ENCODE results near the gene CHST8.
A peak's percentile ranks its signal among the peaks of the same experiment; 100 is the strongest.

Gene CHST8

DNA sequence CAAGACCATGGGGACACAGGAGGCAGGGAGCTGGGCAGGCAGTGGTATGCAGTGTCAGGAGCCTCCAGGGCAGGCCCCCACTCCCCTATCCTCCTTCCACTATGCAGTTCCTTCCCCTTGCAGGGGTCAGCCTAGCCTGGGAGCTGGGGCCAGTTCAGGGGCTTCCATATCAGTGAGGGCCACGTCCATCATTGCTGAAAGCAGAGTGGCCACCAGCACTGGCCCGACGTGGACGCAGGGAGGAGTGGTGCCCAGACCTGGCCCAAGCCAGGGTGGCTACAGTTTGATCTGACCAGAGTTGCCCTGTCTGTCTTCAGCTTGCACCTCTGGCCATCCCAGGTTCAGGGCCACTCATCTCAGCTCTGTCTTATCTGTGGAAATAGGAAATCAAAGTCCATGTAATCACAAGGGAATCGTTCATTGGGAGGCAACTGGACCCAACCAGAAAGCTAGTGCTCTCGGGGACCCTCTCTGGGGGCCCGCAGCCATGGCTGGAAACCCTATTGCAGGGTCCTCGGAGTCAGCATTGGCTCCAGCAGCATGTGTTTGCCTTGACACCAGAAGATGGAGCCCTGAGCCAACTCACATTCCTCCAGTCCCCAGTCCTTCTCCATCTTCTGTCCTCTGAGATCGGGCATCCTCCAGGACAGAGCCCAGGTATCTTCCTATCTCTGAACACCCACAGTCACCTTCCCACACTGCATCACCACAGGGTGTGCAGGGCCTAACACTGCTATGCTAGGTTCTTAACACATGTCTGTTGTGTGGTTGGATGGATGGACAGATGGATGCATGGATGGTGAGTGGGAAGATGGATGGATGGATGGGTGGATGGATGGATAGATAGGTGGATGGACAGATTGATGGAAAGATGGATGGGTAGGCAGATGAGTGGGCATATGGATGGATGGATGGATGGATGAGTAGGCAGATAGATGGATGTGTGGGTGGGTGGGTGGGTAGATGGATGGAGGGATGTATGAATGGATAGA, 99.2 kb downstream of the CHST8 start:
- no peak for DNase-seq

DNA sequence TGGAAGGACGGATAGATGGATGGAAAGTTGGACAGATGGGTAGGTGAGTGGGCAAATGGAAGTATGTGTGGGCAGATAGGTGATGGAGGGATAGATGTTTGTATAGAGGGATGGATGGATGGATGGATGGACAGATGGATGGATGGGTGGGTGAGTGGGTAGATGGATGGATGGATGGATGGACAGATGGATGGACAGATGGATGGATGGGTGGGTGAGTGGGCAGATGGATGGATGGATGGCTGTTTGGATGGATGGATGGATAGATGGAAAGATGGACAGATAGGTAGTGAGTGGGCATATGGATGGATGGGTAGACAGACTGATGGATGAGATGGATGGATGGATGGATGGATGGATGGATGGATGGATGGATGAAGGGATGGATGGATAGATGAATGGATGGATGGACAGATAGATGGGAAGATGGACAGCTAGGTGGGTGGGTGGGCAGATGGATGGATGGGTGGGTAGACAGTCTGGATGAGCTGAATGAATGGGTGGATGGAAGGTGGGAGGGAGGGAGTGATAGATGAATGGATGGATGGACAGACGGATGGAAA, 100.1 kb downstream of the CHST8 start:
- DNase-seq = no peak

DNA sequence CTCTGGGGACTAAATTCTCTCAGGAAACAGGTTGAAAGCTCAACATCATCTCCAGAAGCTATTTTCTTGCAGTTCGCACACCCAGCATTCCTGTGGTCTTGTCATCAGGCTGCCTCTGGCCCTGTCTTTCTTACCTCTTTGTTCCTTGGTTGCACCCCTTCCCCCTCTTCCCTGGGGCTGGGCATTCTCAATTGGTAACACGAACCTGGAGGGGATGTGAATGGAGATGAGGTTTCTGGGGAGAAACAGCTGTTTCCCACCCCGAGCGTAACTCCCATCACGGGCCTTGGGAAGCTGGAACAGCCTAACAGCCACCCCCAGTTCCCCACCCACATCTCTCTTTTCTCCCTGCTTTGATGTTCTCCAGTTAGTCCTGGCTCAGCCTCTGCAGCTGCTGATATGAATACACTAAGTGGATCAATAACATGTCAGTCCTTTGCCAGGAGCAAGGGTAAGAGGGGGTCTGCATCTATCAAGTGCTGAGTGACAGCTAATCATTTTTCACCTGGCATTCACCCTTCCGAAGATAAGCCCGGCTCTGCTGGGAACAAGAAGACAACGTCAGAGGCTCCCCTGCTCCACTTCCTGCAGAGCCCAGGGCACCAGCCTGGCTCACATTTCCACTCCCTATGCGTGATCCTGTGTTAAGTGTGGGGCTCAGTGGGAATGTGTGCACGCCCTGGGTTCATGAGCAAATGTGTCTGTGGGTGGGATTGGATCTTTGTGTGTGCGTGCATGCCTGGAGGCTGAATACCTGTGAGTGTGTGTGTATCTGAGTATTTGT, 100.9 kb downstream of the CHST8 start:
- no peak for DNase-seq

DNA sequence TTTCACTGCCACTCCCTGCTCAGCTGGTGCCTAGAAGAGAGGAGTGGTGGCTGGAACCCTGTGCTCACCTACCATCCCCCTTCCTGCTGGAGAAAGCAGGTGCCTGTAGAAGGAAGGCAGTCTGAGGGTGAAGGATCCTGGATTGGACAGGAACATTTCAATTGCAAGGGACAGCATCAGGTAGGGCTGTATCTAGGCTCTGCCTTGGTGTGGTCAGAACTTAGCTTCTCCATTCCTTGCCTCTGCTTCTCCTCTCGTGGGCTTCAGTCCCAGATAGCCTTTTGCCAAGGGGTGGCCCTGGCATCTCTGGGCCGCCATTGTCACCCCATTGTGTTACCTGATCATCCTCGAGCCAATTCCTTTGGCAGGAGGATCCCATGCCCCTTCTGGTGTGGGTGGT, 101.8 kb downstream of the CHST8 start:
- no peak for DNase-seq

DNA sequence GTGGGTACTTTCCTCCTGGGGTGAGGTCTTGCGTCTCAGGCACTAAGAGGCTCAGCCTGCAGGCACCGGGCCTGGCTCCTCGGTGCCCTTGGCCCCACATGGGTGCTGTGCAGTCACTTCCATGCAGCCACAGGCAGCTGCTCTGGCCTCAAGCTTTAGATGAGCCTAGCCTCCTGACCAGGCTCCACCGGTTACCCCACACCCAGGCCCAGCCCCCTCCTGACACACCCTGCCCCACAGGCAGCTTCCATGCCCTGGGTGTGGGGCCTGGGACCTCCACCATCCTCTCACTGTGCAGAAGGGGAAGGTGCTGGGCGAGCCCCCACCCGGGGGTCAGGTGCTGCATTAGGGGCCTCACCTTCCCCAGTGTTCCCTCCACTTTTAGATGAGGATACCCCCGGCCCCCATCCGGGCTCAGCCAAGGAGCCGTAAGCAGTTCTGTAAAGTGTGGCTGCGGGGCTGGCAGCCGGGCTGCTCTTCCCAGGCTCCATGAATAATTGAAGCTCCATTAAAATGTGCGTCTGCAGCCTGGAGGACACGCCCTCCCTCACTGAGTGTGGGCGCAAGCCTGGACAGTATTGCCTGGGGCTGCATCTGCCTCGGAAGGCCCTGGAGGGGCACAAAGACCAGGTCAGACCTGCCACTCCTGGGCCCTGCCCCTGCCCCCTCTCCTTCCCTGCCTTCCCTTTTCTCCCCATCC, 102.4 kb downstream of the CHST8 start:
- no peak for DNase-seq

DNA sequence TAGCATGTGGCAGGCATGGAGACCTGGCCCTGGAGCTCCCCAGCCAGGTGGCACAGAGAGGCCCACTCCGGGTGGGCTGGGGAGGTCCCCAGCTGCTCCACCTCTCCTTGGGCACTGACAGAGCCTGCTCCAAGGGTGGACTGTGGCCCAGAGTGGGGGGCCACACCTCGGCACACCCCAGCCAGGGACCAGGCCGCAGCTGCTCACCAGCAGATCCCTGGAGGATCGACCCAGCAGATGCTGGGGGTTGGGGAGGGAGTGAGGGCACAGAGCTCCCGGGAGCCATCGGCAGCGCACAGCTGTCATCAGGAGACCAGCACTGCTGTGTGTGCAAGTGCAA, 102.9 kb downstream of the CHST8 start:
- DNase-seq = no peak

DNA sequence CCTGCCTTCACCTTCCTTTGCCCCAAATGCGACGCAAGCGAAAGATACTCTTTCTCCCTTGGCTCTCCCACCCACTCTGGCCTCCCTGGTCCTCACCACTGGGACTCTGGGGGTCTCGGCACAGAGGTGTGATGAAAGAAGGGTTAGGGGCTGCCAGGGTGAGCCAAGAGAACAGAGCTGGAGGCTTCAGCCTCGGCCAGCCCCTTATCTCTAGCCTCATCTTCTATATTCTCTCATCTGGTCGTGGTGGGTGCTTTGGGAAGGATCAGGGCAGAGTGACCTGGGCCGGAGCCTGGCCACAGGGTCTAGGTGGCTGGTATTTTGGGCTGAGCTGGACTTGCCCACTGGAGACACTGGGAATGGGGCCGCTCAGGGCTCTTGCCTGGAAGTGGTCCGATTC, 103.8 kb downstream of the CHST8 start:
- no peak for DNase-seq

DNA sequence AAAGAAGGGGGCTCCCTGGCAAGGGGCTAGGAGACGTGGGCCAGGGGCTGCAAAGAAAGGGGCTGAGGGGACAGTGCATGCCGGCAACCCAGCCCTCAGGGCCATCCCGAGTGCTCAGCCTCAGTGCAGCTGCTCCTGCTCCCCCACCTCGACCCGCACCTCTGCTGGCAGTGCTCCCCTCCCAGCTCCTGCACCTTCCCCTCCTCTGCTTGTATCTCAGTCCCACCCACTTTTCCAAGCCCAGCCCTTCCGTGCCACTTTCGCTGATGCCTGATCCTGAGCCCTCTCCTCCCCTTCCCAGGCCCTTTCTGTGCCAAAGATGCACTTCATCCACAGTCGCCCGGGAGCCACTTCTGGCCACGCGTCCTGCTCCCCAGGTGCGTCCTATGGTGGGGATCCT, 105.0 kb downstream of the CHST8 start:
- DNase-seq = no peak

DNA sequence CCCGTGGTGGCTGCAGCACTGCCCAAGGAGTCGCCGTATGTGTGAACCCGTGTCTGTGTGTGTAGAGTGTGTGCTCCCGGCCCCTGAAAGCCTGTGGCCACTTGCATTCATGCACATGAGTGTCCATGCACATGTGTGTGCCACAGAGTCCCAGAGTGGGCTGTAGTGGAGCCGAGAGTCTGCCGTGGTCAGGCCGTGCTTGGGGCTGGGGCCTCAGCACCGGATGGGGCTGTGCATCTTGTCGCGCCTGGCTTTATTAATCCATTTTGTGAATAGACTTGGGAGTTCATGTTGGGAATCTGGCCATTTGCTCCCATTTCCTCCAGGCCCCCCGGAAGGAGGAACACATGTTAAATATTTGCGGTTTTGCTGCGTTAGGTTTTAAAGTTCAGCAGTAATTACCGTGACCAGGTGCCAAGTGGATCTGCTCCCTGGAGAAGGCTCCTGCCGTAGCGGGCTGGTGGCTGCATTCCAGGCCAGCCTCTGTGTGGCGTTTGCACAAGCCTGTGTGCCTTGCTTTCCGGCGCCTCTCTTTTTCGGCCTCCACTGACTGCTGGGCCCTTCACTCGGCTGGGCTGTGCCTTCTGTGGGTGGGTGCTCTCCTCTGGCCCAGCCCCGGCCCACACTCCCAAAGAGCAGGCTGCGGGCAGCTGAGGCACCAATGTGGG, 105.7 kb downstream of the CHST8 start:
- no peak for DNase-seq

DNA sequence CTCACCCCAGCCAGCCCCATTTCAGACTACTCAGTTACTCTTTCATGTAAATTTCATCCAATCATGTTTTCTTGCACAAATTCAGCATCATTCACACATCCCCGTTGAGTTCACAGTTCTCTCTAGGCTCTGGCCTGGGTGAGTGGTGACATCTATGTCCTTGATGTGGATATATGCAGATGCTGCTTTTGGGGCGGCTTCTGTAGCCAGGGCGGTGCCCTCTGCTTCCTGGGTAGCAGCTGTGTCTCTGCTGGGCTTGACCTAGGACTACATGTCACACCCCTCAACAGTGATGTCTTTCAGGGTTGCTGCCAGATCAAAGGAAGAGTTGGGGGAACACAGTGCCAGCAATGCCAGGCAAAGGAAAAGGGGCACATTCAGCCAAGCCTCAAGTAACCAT, 106.4 kb downstream of the CHST8 start:
- DNase-seq = no peak

DNA sequence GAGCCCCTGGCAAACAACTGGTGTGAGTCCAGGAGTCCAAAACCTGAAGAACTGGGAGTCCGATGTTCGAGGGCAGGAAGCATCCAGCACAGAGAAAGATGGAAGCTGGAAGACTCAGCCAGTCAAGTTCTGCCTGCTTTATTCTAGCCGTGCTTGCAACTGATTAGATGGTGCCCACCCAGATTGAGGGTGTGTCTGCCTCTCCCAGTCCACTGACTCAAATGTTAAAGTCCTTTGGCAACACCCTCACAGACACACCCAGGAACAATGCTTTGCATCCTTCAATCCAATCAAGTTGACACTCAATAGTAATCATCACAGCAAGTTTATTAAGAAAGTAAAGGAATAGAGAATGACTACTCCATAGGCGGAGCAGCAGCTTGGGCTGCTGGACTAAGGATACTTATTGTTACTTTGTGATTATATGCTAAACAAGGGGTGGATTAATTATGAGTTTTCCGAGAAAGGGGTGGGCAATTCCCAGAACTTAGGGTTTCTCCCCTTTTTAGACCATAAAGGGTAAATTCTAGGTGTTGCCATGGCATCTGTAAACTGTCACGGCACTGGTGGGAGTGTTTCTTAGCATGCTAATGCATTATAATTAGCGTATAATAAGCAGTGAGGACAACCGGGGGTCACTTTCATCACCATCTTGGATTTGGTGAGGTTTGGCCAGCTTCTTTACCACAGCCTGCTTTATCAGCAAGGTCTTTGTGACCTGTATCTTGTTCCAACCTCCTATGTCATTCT, 109.3 kb downstream of the CHST8 start:
- DNase-seq = no peak

DNA sequence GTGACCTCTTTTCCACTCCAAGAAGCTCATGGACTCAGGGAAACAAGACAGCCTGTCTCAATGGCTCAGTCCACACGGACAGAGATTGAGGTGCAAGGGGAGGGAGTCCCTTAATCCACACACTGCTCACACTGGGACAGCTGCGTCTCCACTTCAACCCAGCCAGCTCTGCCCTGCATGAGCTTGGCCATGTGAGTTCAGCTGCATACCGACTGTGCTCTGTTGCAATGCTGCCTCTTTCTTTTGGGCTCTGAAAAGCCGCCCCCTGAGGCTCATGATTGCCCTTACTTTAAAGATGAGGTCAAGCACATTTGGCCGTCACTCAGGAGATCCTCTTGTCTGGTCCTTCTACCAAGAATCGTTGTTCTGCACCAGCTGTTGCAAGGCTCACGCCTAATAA, 110.1 kb downstream of the CHST8 start:
- DNase-seq = no peak

DNA sequence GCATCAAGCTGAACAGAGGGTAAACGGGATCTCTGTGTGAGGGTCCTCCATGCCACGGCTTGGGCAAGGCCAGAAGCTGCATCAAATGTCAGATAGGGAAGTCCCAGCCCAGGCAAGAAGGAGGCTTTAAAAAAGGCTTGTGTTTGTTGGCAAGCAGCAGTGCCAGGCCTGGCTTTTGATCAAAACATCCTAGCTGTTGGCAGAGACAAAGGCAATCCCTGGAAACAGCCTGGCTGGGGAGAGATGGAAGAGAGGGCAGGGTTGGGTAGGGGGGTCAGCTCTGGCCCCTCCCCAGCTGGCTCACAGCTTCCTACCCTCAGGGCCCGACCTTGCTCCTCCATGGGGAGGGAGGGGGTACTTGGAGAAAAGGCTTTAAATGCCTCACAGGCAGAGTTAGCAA, 113.2 kb downstream of the CHST8 start:
- no peak for DNase-seq

DNA sequence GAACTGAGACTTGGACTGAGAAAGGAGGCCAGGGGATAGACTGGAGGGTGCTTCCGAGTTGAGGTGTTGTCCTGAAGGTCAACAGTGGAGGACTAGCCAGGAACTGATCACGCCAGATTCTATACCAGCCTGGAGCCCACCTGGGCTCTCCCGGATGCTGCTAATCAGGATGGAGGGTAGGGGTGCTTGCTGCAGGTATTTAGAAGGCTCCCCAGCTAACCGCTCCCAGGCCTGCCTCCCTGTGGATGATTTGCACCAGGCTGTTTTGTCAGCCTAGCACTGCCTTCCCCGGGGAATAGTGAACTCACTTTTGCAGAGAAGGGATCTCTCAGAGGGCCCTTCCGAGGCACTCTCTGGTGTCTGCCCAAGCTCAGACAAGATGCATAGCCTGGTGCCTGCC, 114.4 kb downstream of the CHST8 start:
- DNase-seq = no peak

DNA sequence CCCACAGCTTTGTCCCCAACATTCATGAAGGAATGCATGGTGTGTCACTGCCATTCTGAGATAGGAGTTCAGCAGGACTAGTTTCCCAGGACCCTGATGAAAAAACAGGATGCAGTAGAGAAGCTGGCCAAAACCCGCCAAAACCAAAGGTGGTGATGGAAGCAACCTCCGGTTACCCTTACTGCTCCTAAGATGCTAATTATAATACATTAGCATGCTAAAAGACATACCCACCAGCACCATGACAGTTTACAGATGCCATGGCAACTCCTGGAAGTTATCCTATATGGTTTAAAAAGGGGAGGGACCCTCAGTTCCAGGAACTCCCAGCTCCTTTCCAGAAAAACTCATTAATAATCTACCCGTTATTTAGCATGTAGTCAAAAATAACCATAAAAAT, 115.0 kb downstream of the CHST8 start:
- no peak for DNase-seq

DNA sequence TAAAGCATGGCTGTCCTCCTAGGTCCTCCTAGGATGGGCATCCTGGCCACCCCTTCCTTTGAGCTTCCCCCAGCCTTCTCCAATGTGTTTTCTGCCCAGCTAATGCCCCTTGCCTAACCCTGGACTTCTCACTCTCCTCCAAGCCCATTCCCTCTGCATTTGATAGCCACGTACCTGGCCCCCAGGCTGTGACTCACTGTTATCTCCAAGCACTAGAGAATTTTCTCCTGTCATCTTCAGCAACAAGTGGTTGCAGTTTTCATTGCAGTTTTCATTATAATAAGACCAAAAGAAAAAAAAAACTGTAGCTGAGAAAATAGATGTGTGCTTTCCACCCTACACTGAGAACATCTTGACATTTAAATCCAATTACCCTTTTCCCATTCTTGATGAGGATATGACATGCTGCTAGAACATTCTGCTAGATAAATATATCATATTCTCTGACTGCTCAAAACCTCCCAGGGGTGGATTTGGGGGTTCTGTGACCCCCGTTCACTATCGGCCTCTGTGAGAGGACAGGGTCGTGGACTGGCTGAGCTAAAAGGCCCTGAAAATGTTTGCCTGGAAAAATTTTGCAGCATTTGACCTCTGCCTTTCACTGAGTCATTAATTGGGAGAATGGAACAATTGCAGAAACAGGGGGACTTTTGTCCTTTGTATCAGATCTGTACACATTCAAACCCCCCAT, 116.1 kb downstream of the CHST8 start:
- no peak for DNase-seq

DNA sequence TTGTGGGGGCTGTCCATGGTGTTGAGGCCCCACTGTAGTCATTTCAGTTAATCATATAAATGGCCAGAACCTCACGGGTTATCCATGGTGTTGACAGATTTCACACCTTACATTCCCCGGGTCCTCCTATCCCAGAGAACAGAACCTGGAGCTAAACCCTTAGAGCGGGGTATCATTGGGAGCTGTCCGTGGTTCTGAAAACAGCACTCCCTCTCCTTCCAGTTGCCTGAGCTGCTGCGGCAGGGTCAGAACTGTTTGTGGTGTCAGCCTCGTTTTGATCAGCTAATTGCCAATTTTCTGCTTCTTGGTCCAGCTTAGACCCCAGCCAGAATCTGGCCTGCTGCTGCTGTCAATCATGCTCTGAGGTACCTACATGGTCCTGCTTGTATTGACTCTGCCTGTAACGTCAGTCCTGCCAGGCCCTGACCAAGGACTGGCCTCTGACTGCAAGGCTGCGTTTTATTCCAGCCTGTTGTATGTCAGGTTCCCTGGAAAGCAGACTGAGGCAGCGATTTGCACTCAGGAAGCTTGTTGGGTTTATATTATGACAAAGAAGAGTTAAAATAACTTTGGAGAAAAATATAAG, 119.2 kb downstream of the CHST8 start:
- DNase-seq = peak in 1 of 2 donors; percentile 11

DNA sequence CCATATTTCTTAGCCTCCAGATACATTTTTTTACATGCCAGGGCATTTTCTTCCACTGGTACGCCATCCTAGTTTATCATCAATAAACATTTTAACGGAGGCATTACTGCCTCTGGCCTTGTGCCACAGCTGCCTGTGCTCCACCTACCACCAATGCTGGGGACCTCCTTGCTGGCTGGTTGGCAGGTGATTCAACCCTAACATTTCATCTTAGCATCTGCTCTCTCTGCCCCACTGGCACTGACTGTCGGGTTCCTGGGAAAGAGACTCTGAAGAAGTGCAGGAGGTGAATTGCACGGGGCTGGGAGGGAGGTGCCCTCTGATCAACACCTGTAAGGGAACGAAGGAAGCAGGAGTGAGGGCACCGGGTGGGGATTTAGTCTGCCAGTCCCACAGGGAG, 123.5 kb downstream of the CHST8 start:
- no peak for DNase-seq

DNA sequence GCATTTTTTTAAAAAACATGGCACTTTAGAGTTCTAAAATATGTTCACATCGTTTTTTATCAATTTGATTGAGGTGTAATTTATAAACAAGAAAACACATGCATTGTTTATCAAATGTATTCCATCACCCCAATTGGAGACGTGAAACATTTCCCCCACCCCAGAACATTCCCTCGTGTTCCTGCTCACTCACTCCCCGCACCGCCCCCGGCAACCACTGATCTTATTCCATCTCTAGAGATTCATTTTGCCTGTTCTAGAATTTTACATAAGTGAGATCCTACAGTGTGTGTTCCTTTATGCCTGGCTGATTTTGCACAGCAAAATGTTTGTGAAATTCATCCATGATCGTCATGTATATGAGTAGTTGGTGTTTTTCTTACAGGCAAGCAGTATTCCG, 124.4 kb downstream of the CHST8 start:
- DNase-seq = no peak

DNA sequence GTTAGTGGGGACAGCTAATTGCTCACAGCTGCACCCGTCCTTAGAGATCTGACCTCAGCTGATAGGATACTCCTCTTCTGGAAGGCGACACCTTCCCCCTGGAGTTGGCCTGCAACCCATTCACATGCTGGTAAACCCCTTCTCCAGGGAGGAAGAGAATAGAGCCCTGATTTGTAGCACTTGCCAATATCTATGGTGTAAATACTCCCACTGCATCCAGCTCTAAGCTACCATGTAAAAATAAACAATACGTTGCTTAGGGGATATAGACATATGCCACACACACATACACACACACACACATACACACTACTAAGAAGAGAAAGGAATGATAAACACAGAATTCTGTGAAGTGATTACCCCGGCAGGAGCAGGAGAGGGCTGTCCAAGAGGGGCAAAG, 125.5 kb downstream of the CHST8 start:
- DNase-seq = no peak

DNA sequence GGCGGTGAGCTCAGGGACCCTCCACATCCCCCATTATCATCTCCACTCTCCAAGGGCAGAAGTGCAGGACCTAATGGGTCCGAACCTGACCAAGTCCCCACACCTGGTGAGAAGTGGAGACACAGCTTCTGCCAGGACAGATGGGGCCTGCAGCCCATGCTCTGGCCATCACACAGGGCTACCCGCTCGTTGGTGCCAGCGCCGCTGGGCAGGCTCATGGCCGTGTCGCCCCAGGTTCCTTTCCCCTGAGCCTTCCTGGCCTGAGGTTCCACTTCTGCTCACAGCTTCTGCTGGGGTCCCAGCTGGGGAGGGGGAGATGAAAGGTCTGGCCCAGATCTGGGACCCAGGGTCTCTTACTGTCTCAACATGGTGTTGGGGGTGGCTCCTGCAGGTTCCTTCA, 126.5 kb downstream of the CHST8 start:
- DNase-seq = no peak

Measured in inflammatory macrophage treated with lipopolysaccharide for 1 hour (primary cell).